Measurements from ENCODE around the gene SSC5D.

GRCh38 chr19:55497763-55498162, 9.5 kb downstream of the SSC5D start:
- TF ChIP-seq POLR2AphosphoS5 (IDR thresholded peaks at IDR 0.05; ENCODE audit: low read depth, low read length), result no peak
- TF ChIP-seq POLR2A (IDR thresholded peaks at IDR 0.05; ENCODE audit: low read depth, low read length), result no peak
